GM18519 (cell line): ENCODE data around the gene IL20RB.

Experiments used
- ATAC-seq: cut with Tn5 transposase; IDR thresholded peaks from one replicate; pipeline ENCODE4 v1.9.1; 2021; ENCODE audit warnings: mild to moderate bottlenecking, moderate library complexity; ENCODE audit not compliant: unreplicated experiment, low FRiP score

The IL20RB gene

GRCh38 chr3:137020888-137021287 is 63.1 kb downstream of the IL20RB start:
- no peak for ATAC-seq

GRCh38 chr3:137024348-137024747 is 66.6 kb downstream of the IL20RB start:
- ATAC-seq: no peak

- ATAC-seq: no peak
Observed at GRCh38 chr3:137026701-137027100, 68.9 kb downstream of the IL20RB start.

DNA sequence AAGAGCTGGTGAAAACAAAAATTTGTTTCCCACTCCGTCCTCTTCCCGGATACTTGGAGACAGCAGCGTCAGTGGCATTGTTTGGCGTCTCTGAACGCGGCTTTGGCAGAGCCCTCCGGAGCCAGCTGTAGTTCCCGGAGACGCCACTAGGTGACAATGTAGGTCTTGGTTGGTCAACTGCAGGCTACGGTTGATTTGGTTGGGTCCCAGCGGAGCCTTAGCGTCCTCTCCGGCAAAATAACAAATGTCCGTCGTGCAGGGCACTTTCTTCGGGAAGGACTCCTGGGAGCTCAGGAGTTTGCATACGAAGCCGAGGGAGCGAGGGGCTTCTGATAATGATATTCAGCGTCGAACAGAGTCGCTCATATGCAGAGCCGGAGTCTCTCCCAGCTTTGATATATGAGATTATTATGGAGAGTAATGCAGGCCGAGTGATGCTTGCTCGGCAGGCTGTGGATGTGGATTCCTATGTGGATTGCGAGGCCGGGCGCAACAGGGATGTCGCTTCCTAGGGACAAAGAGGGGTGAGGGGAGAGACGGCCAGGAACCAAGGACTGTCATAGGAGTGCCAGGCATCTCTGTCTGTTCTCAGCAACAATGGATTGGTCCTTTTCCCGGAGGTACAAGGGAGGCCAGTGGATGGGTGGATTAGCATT is 74.8 kb downstream of the IL20RB start:
- peak; percentile 67 for ATAC-seq

GRCh38 chr3:137035631-137036030 is 77.8 kb downstream of the IL20RB start:
- no peak for ATAC-seq

DNA sequence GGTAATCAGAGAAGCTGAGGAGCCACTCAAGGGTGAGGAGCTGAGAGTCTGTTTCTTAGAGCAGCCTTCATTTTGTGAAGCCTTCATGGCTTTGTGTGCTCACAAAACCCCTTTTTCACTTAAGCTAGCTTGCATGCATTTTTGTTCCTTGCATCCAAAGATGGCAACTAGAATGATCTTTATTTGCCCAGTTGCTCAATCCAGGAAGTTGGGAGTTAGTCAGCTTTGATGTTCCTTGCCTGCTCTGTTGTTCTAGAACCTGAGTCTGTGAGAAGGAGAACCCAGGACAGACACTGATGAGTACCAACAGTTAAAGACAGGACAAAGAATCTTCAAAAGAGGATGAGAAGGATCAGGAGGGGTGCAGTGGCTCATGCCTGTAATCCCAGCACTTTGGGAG is 81.8 kb downstream of the IL20RB start:
- ATAC-seq: no peak

DNA sequence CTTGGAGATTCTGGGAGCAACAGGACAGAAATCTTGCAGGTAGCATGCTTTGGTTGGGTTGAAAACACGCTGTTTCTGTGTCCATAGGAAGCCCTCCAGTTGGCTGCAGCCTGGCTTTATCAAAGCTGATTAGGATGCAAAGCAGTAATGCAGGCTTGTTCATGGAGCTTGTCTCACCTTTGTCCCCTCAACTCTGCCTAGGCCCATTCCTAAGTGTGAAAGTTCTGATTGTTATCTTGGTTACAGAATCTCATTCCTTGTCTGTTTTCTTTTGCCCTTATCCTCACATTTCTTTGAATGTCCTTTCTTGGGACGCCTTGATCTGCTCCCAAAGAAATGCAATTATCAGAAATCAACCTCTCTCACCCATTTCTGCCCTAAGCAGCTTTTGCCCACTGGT is 83.5 kb downstream of the IL20RB start:
- ATAC-seq: no peak

DNA sequence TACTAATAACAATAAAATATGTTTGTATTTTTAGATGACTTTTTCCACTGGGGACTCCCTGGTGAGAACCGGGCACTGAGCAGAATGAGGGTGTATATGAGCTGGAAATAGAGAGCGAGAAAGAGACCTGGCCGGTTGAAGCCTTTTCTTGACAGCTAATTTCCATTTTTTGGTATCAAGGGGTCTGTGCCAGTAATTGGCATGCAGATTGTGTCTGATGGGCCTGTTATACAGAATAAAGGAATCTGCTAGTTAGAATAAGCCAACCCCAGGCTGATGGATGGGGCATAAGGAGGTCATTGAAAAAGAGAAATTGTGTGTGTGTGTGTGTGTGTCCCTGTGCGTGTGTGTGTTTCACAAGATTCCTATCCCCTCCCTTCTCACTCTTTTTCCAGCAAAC is 83.9 kb downstream of the IL20RB start:
- no peak for ATAC-seq

DNA sequence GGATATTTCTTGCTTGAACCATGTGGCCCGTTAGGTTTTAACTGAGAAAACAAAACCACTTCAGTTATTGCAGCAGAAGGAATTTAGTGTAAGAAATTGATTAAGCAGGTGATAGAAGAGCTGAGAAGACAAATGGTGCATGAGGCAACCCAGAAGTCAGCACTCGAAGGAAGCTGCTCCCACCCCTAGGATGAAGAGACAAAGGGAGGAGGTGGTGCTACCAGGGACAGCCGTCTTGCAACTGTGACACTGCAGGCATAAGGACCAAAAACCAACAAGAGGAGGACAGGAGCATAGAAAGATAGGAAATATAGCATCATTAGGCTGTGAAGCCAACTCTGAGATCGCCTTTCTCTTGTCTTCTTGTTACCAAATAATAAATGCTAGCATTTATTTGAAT is 89.0 kb downstream of the IL20RB start:
- no peak for ATAC-seq

GRCh38 chr3:137047240-137047639 is 89.5 kb downstream of the IL20RB start:
- no peak for ATAC-seq

- ATAC-seq: no peak
Observed at GRCh38 chr3:137050281-137050680, 92.5 kb downstream of the IL20RB start.

DNA sequence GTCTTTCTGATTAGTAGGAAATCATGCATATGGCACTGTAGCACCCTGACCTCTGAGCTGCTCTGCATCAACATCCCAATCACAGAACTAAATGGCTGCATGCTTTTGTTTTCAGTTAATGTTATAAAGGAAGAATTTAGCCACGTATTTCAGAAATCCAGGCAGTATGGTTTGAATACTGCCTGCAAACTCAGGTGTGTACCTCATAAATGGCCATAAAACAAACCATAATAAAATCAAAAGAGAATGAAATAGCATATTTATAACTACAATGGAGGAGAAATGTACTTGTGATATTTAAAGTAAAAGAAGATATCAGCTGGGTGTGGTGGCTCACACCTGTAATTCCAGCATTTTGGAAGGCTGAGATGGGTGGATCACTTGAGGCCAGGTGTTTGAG is 94.5 kb downstream of the IL20RB start:
- ATAC-seq: no peak
